HL-60 (cell line): ENCODE data around the gene AKAP6.

ENCODE experiments used
- DNase-seq, 2 experiments: peaks; one replicate each; pipeline ENCODE4 v3.0.0-alpha.2; 2010 to 2020; ENCODE audit warnings: low read depth in 1 of 2, low spot score in 1 of 2
- H3K27ac ChIP-seq: fragments of 250-450 bp; sonication (Bioruptor Pico); replicated peaks from 2 replicates; pipeline ENCODE4 v1.5.1; 2020; ENCODE audit warnings: mild to moderate bottlenecking, moderate library complexity
- H3K27me3 ChIP-seq: fragments of 250-450 bp; sonication (Bioruptor Pico); 2 replicates; pipeline ENCODE4 v1.5.1; 2021; ENCODE audit warnings: mild to moderate bottlenecking, moderate library complexity; ENCODE audit not compliant: insufficient read depth, poor library complexity, severe bottlenecking
- H3K4me3 ChIP-seq: replicated peaks from 2 replicates; pipeline ENCODE4 v1.5.1; 2011; ENCODE audit warnings: mild to moderate bottlenecking, control low read depth, low read length; ENCODE audit not compliant: insufficient read depth
- GABPA ChIP-seq: IDR thresholded peaks from 2 replicates; pipeline ENCODE4 v1.6.1; 2012; ENCODE audit warnings: low read depth
- POLR2AphosphoS5 ChIP-seq: IDR thresholded peaks from 2 replicates; pipeline ENCODE4 v1.6.1; 2012; ENCODE audit warnings: low read depth
- SPI1 ChIP-seq: IDR thresholded peaks from 2 replicates; pipeline ENCODE4 v1.6.1; 2012; ENCODE audit warnings: low read depth, mild to moderate bottlenecking, borderline replicate concordance
- TF ChIP-seq, protein P1 (sequence below): IDR thresholded peaks from 2 replicates; pipeline ENCODE4 v1.6.1; 2012; ENCODE audit warnings: low read depth; ENCODE audit not compliant: insufficient replicate concordance
- TF ChIP-seq, protein P2 (sequence below): IDR thresholded peaks from one replicate; pipeline ENCODE4 v1.5.1; 2011; ENCODE audit warnings: low read length, control low read depth, inconsistent platforms; ENCODE audit not compliant: insufficient read depth

AKAP6 gene

DNA sequence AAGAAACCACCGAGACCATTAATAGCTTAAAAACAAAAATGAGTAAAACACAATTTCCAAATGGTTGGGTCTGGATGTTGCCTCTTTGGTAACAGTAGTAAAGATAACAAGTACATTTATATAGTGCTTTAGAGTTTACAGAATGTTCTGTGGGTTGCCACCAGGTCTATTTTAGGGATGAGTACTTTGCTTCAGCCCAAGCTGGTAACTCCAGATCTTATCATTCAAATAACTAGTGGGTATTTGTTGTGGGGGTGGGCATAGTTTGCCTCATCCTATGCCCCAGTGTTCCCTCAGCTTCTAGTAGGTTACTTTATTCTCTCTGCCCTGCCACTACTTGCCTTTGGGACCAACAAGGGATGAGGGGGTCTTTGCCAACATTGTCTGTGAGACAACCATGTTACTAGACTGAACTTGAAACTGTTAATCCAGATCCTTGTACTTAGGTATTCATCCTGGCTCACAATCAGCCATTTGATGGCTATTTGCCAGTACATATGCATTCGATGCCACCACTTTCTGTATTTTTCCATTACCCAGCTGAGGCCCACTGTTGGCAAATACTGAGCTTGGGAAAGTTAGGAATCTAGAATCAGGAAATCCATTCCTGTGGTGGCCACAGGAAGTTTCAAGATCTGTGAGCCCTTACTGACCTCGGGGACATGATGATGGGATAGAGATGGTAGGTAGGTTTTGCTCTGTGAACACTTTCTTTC is 17.6 kb upstream of the AKAP6 start:
- Histone ChIP-seq H3K27me3 (no peaks in the 10 kb centered on the region), H3K27ac (no peak overlapping the region), H3K4me3 (no peak overlapping the region)
- no peak for DNase-seq
- TF ChIP-seq, protein P1, sequence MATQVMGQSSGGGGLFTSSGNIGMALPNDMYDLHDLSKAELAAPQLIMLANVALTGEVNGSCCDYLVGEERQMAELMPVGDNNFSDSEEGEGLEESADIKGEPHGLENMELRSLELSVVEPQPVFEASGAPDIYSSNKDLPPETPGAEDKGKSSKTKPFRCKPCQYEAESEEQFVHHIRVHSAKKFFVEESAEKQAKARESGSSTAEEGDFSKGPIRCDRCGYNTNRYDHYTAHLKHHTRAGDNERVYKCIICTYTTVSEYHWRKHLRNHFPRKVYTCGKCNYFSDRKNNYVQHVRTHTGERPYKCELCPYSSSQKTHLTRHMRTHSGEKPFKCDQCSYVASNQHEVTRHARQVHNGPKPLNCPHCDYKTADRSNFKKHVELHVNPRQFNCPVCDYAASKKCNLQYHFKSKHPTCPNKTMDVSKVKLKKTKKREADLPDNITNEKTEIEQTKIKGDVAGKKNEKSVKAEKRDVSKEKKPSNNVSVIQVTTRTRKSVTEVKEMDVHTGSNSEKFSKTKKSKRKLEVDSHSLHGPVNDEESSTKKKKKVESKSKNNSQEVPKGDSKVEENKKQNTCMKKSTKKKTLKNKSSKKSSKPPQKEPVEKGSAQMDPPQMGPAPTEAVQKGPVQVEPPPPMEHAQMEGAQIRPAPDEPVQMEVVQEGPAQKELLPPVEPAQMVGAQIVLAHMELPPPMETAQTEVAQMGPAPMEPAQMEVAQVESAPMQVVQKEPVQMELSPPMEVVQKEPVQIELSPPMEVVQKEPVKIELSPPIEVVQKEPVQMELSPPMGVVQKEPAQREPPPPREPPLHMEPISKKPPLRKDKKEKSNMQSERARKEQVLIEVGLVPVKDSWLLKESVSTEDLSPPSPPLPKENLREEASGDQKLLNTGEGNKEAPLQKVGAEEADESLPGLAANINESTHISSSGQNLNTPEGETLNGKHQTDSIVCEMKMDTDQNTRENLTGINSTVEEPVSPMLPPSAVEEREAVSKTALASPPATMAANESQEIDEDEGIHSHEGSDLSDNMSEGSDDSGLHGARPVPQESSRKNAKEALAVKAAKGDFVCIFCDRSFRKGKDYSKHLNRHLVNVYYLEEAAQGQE = no peak

DNA sequence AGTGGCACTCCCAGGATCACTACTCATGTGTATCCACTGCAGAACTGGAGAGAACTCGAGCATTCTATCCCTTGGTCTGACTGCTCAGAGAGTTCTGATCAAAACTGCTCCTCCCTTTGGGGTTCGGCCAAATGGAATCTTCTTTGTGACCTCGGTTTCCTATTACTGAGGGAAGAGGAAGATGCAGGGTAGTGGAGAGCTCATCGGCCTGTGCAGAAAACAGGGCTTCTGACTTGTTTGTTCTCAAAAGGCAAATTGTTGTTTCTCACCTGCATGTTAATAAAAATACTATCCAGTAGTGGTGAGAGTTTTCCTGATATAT is 17.1 kb upstream of the AKAP6 start:
- H3K4me3 ChIP-seq = no peak overlapping the region
- H3K27ac ChIP-seq = no peak overlapping the region
- TF ChIP-seq, protein P1 = no peak
- TF ChIP-seq, protein P2, sequence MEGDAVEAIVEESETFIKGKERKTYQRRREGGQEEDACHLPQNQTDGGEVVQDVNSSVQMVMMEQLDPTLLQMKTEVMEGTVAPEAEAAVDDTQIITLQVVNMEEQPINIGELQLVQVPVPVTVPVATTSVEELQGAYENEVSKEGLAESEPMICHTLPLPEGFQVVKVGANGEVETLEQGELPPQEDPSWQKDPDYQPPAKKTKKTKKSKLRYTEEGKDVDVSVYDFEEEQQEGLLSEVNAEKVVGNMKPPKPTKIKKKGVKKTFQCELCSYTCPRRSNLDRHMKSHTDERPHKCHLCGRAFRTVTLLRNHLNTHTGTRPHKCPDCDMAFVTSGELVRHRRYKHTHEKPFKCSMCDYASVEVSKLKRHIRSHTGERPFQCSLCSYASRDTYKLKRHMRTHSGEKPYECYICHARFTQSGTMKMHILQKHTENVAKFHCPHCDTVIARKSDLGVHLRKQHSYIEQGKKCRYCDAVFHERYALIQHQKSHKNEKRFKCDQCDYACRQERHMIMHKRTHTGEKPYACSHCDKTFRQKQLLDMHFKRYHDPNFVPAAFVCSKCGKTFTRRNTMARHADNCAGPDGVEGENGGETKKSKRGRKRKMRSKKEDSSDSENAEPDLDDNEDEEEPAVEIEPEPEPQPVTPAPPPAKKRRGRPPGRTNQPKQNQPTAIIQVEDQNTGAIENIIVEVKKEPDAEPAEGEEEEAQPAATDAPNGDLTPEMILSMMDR = no peak
- no peak for TF ChIP-seq GABPA
- TF ChIP-seq POLR2AphosphoS5 = no peak
- no peak for TF ChIP-seq SPI1
- no peaks in the 10 kb centered on the region for H3K27me3 ChIP-seq
- DNase-seq = no peak

DNA sequence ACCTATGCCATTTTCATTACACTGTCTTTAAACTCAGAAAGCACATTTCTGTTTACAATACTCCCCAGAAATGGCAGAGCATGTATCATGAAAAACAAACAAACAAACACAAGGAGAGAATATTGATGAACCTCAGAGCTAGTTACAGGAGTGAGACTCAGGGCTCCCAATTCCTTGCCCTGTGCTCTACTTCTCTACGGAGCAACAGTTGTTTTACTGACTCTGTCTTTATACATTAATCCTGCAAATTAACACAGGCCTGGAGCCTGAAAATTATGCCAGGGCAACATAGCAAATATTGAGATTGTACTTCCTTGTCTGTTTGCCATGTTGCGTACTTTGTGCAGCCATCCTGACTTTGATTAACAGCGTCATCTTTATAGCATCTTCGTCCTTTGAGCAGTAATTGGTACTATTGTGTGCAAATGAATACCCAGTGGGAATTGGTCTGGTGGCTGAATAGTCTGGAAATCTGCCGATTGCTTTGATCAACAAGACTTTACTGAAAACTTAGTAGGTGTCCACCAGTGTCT is 15.2 kb upstream of the AKAP6 start:
- Histone ChIP-seq H3K4me3 (no peak overlapping the region), H3K27me3 (no peaks in the 10 kb centered on the region), H3K27ac (no peak overlapping the region)
- TF ChIP-seq, protein P1 = no peak
- no peak for TF ChIP-seq POLR2AphosphoS5
- no peak for TF ChIP-seq GABPA
- TF ChIP-seq, protein P2 = no peak
- DNase-seq = no peak
